HepG2 (cell line): ENCODE measurements around the gene CFTR. TPM values are rescaled to one million over a fixed set of nuclear protein-coding genes. Genes with fewer than 3 reads are reported as not detected.
"Not testable (repeated sequence)": the region's sequence is repeated elsewhere in the genome, so short reads cannot be mapped to it uniquely, and the experiment has no call there.

Experiments
- ATAC-seq: fragments of 200-7000 bp; cut with Tn5 transposase; 3 replicates; pipeline ENCODE4 v1.9.1; 2020; ENCODE audit warnings: mild to moderate bottlenecking, moderate library complexity
- BruUV-seq: library from RNA; stranded (reverse); fragments of 400-500 nt; replicated peaks from 2 replicates; lab custom pipeline; 2021; lab: Mats Ljungman, UMichigan
- CTCF ChIA-PET: fragments of 300-600 bp; formaldehyde crosslinking; extraction: SDS; loops from one replicate; lab custom pipeline; 2021; ENCODE audit warnings: low total read pairs, inconsistent platforms, low intra/inter-chr PET ratio; lab: Yijun Ruan, JAX
- POLR2A ChIA-PET: fragments of 350-600 bp; sonication (Branson Sonifier 250); formaldehyde crosslinking; loops from one replicate; lab custom pipeline; 2020; ENCODE audit warnings: antibody characterized with exemption, inconsistent platforms; lab: Yijun Ruan, JAX
- DNase-seq: peaks from one replicate; pipeline ENCODE4 v3.0.0-alpha.2; 2015; ENCODE audit warnings: low spot score
- FAIRE-seq: peaks from 3 replicates; lab custom pipeline; 2011; peaks lifted over from hg19 to GRCh38; lab: Jason Lieb, UNC
- H2AFZ ChIP-seq: one replicate; pipeline ENCODE4 v1.6.1; 2011; ENCODE audit warnings: low read length, inconsistent platforms
- H3K27ac ChIP-seq: fragments of 300-600 bp; 3 replicates; pipeline ENCODE4 v1.8.0; 2011; ENCODE audit warnings: mixed run types, mild to moderate bottlenecking, mixed read lengths, low read length, inconsistent platforms; ENCODE audit not compliant: insufficient read depth; ENCODE audit errors: extremely low read length
- H3K27me3 ChIP-seq, 2 experiments: fragments of 200-600 bp in 1 of 2; 2 replicates in 1 of 2; 3 replicates in 1 of 2; pipeline versions ENCODE4 v1.6.0 to v1.8.0; 2011; ENCODE audit warnings: low read length in 2 of 2, mild to moderate bottlenecking in 2 of 2, moderate library complexity in 2 of 2, inconsistent platforms in 1 of 2; ENCODE audit not compliant: insufficient read depth in 2 of 2, control insufficient read depth in 1 of 2
- H3K36me3 ChIP-seq, 2 experiments: fragments of 200-600 bp in 1 of 2; replicated peaks in 1 of 2; 2 replicates in 1 of 2; 3 replicates in 1 of 2; pipeline versions ENCODE4 v1.5.1 to v1.8.0; 2011; ENCODE audit warnings: low read length in 2 of 2, inconsistent platforms in 1 of 2; ENCODE audit not compliant: insufficient read depth in 2 of 2, control insufficient read depth in 1 of 2
- H3K4me1 ChIP-seq: 2 replicates; pipeline ENCODE4 v1.5.1; 2012; ENCODE audit warnings: low read length, inconsistent platforms; ENCODE audit not compliant: insufficient read depth
- H3K4me2 ChIP-seq: 2 replicates; pipeline ENCODE4 v1.6.0; 2011; ENCODE audit warnings: low read depth, low read length, inconsistent platforms
- H3K4me3 ChIP-seq, 3 experiments: fragments of 200-600 bp in 1 of 3; sonication (generic), shearing (Covaris generic) in 1 of 3; replicated peaks in 1 of 3; 2 replicates each; pipeline ENCODE4 v1.5.1; 2011 to 2016; ENCODE audit warnings: low read length in 3 of 3, inconsistent platforms in 2 of 3, low read depth in 2 of 3, mild to moderate bottlenecking in 2 of 3, control low read depth in 1 of 3, mixed read lengths in 1 of 3; ENCODE audit not compliant: insufficient read depth in 1 of 3
- H3K79me2 ChIP-seq: one replicate; pipeline ENCODE4 v1.6.1; 2011; ENCODE audit warnings: low read length, inconsistent platforms; ENCODE audit not compliant: insufficient read depth
- H3K9ac ChIP-seq: 2 replicates; pipeline ENCODE4 v1.6.0; 2011; ENCODE audit warnings: mild to moderate bottlenecking, low read depth, low read length, inconsistent platforms; ENCODE audit not compliant: insufficient read depth
- H3K9me3 ChIP-seq: 2 replicates; pipeline ENCODE4 v1.5.1; 2012; ENCODE audit warnings: mild to moderate bottlenecking, low read length
- H4K20me1 ChIP-seq: 2 replicates; pipeline ENCODE4 v1.6.0; 2011; ENCODE audit warnings: inconsistent platforms, mild to moderate bottlenecking, low read length, moderate library complexity; ENCODE audit not compliant: insufficient read depth
- ATF7 ChIP-seq, 2 experiments: fragments of 450-650 bp in 1 of 2; sonication (generic) in 1 of 2; formaldehyde crosslinking in 1 of 2; IDR thresholded peaks; 2 replicates each; pipeline versions ENCODE4 v1.4.0 to v1.6.1; 2016 to 2020; ENCODE audit warnings: antibody characterized with exemption in 1 of 2, mild to moderate bottlenecking in 1 of 2, missing genetic modification reagents in 1 of 2
- WGBS: methylation state at CpG from one replicate; pipeline ENCODE4 v1.1.6; 2017; ENCODE audit warnings: low lambda C conversion rate; 5-methylcytosine and 5-hydroxymethylcytosine counted together
- in situ Hi-C: cut with HindIII; loops from 2 replicates; pipeline ENCODE4 v1.10.0; 2017; ENCODE audit warnings: low pct_unique_long_range_greater_than_20kb; ENCODE audit not compliant: extremely low pct_ligation_motif_present
- intact Hi-C: fragments of 100-400 bp; cut with micrococcal nuclease; formaldehyde crosslinking; loops from one replicate; pipeline ENCODE4 v1.10.0; 2022; ENCODE audit not compliant: unreplicated experiment
- polyA plus RNA-seq, 8 experiments: library from polyadenylated mRNA; depleted of rRNA in 3 of 8; stranded (reverse) in 7 of 8; unstranded in 1 of 8; fragments of >200 nt; fragmentation: Illumina TruSeq in 4 of 8; extraction: Trizol in 4 of 8; gene quantifications; 2 replicates each; pipeline versions ENCODE4 v1.2.1 to v1.2.3, GENCODE V29; 2011 to 2016; ENCODE audit warnings: low read depth in 4 of 8, missing spikeins in 1 of 8, mixed read lengths in 1 of 8; ENCODE audit not compliant: insufficient read depth in 1 of 8
- total RNA-seq, 5 experiments: library from RNA; depleted of rRNA; stranded (reverse); fragments of >200 nt; fragmentation: Illumina TruSeq; extraction: Trizol; gene quantifications; 2 replicates each; pipeline ENCODE4 v1.2.3, GENCODE V29; 2016; ENCODE audit warnings: low read depth in 1 of 5
- TF ChIP-seq, protein P1 (sequence below): IDR thresholded peaks from 2 replicates; pipeline ENCODE4 v1.6.1; 2012; ENCODE audit warnings: inconsistent platforms

Gene CFTR
- total and polyA plus RNA-seq, 2 of the 13 experiments (the other 11 are each of a cell fraction or from before 2014, with no cell fraction given) = not detected

DNA sequence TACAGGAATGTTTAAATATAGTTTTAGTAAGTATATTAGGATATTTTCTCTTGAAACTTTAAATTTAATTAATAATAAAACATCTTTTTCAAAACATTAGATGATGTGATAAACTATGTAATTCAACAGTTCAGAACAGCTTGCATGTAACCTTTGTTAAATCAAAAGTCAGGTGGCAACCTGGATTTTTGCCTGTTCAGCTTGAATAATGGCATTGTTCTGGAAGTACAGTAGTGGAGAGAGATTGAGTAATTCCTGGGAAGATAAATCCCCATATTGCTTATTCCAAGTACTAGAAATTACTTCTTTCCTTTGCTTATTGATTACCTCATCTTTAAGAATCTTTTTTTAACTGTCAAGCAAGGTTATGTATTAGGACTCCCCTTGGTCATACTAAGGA is 20.1 kb upstream of the CFTR start:
- no peaks in the 10 kb centered on the region for H3K27me3 ChIP-seq
- no peak for ATAC-seq
- intact Hi-C loops = loop anchor here (1.0 kb wide), 2 partner anchors 215 to 256 kb away; no protein-coding TSS in a partner anchor
- no peak overlapping the region for H3K27ac ChIP-seq
- H3K4me3 ChIP-seq = no peak overlapping the region
- H4K20me1 ChIP-seq = no peaks in the 10 kb centered on the region
- ChIA-PET POLR2A (no interaction called here), CTCF (interaction anchor here (1.5 kb wide), 1 partner anchor 256 kb away, joined by 11 read pairs; no protein-coding TSS in a partner anchor)
- no peak overlapping the region for H2AFZ ChIP-seq
- BruUV-seq = no TSS peak
- DNase-seq = no peak
- TF ChIP-seq ATF7 (IDR thresholded peaks at IDR 0.05) (peak; percentile 28; the same call in 1 of the 2 replicates), ATF7 (CRISPR knock-in tag; IDR thresholded peaks at IDR 0.05) (no peak)
- TF ChIP-seq, protein P1, sequence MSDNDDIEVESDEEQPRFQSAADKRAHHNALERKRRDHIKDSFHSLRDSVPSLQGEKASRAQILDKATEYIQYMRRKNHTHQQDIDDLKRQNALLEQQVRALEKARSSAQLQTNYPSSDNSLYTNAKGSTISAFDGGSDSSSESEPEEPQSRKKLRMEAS = no peak
- in situ Hi-C loops = loop anchor here (25.0 kb wide), 1 partner anchor 253 kb away; no protein-coding TSS in a partner anchor
- H3K79me2 ChIP-seq = no peaks in the 10 kb centered on the region
- no peaks in the 10 kb centered on the region for H3K9me3 ChIP-seq
- no peaks in the 10 kb centered on the region for H3K4me1 ChIP-seq
- FAIRE-seq = no peak
- no peak overlapping the region for H3K9ac ChIP-seq
- no peak overlapping the region for H3K4me2 ChIP-seq
- no peaks in the 10 kb centered on the region for H3K36me3 ChIP-seq

DNA sequence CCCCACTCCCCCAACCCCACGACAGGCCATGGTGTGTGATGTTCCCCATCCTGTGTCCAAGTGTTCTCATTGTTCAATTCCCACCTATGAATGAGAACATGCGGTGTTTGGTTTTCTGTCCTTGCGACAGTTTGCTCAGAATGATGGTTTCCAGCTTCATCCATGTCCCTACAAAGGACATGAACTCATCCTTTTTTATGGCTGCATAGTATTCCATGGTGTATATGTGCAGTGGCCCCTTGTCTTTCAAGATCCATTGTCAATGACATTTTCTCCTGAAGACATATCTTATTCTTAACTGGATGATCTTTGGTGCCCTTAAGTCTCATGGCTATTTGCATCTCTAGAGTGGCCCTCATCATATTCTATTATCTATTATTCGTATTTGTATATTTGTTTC is 19.0 kb upstream of the CFTR start:
- H3K4me3 ChIP-seq, H3K4me1 ChIP-seq, DNase-seq, H3K36me3 ChIP-seq, H3K27me3 ChIP-seq, FAIRE-seq, CTCF ChIA-PET, H2AFZ ChIP-seq, H3K9me3 ChIP-seq, H3K27ac ChIP-seq, H3K4me2 ChIP-seq, ATAC-seq, intact Hi-C loops, POLR2A ChIA-PET, H3K9ac ChIP-seq, BruUV-seq, H4K20me1 ChIP-seq, H3K79me2 ChIP-seq: not testable (repeated sequence)
- in situ Hi-C loops = loop anchor here (25.0 kb wide), 1 partner anchor 251 kb away; no protein-coding TSS in a partner anchor
- 24% methylated on average over 4 of the region's 4 CpGs for WGBS
